K562 (cell line): ENCODE results near the gene LMO3.

Source experiments
- CEBPB ChIP-seq: fragments of 450-650 bp; IDR thresholded peaks from 2 replicates; pipeline ENCODE4 v1.6.1; 2016; ENCODE audit warnings: missing genetic modification characterization, missing compliant biosample characterization
- CTCF ChIP-seq, 3 experiments: IDR thresholded peaks in 2 of 3; conservative IDR thresholded peaks in 1 of 3; 2 replicates each; pipeline ENCODE4 v1.5.1; 2011 to 2012; ENCODE audit warnings: low read length in 3 of 3, mild to moderate bottlenecking in 3 of 3, control low read depth in 2 of 3, improper control_type of control experiment in 1 of 3, inconsistent platforms in 1 of 3, low read depth in 1 of 3, mixed read lengths in 1 of 3, moderate library complexity in 1 of 3; ENCODE audit not compliant: insufficient read depth in 2 of 3
- ZBTB2 ChIP-seq: fragments of 450-650 bp; IDR thresholded peaks from 2 replicates; pipeline ENCODE4 v1.6.1; 2016; ENCODE audit warnings: antibody characterized with exemption

- TF ChIP-seq CEBPB (tag) (no peak), ZBTB2 (no peak), CTCF (IDR thresholded peaks at IDR 0.05 in 2 of 3, conservative IDR thresholded peaks at IDR 0.05 in 1 of 3; ENCODE audit: insufficient read depth in 2 of 3, low read depth in 1 of 3, low read length in 3 of 3) (no peak)
These were observed 2.6 kb downstream of the LMO3 start for GRCh38 chr12:16603260-16603915.
